ENCODE data around the gene SYNM. TPM values are rescaled to one million over a fixed set of nuclear protein-coding genes. Genes with fewer than 3 reads are reported as not detected.
A peak's percentile ranks its signal among the peaks of the same experiment; 100 is the strongest.

Gene SYNM
- total RNA-seq, 1 donor from 2014 or later: 23.4 TPM

DNA sequence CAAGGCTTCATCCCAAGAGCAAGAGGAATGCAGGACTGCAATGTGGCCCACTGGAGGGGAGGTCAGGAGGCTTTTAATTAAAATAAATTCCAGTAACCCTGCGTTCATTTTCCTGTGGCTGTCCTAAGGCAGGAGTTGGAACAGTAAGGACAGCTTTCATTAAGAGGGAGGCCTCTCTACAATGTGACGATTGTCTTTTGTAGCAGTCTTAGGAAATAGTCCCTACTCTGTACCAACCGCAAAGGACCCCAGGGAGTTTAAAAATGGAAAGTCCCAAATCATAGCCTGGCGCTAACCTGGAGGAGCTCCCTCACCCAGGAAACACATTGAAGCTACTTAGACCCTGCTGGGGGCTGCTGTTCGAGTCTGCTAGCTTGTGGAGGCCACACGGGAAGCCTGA lies 62.8 kb downstream of the SYNM start:
- Mint-ChIP-seq H3K27ac (ENCODE audit: unreplicated experiment) (peak overlapping the region; percentile 51), H3K36me3 (ENCODE audit: low read depth) (peaks cover 13% of the 10 kb centered on the region), H3K4me3 (ENCODE audit: unreplicated experiment) (no peak overlapping the region), H3K27me3 (ENCODE audit: low read depth) (no peaks in the 10 kb centered on the region), H3K4me1 (ENCODE audit: low read depth) (peaks cover 29% of the 10 kb centered on the region), H3K9me3 (ENCODE audit: low read depth) (no peaks in the 10 kb centered on the region)
- TF ChIP-seq, protein P1, sequence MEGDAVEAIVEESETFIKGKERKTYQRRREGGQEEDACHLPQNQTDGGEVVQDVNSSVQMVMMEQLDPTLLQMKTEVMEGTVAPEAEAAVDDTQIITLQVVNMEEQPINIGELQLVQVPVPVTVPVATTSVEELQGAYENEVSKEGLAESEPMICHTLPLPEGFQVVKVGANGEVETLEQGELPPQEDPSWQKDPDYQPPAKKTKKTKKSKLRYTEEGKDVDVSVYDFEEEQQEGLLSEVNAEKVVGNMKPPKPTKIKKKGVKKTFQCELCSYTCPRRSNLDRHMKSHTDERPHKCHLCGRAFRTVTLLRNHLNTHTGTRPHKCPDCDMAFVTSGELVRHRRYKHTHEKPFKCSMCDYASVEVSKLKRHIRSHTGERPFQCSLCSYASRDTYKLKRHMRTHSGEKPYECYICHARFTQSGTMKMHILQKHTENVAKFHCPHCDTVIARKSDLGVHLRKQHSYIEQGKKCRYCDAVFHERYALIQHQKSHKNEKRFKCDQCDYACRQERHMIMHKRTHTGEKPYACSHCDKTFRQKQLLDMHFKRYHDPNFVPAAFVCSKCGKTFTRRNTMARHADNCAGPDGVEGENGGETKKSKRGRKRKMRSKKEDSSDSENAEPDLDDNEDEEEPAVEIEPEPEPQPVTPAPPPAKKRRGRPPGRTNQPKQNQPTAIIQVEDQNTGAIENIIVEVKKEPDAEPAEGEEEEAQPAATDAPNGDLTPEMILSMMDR (IDR thresholded peaks at IDR 0.05): no peak
- DNase-seq (ENCODE audit: low spot score): no peak

- no peak for DNase-seq (ENCODE audit: low spot score)
- peaks cover 31% of the 10 kb centered on the region for H3K4me1 Mint-ChIP-seq (ENCODE audit: low read depth)
- H3K36me3 Mint-ChIP-seq (ENCODE audit: low read depth): peaks cover 10% of the 10 kb centered on the region
- no peaks in the 10 kb centered on the region for H3K27me3 Mint-ChIP-seq (ENCODE audit: low read depth)
- peak overlapping the region; percentile 96 for H3K27ac Mint-ChIP-seq (ENCODE audit: unreplicated experiment)
- peak overlapping the region; percentile 33 for H3K4me3 Mint-ChIP-seq (ENCODE audit: unreplicated experiment)
- TF ChIP-seq, protein P1 (IDR thresholded peaks at IDR 0.05): no peak
- no peaks in the 10 kb centered on the region for H3K9me3 Mint-ChIP-seq (ENCODE audit: low read depth)
Measured at GRCh38 chr15:99168601-99169580, 64.0 kb downstream of the SYNM start.

DNA sequence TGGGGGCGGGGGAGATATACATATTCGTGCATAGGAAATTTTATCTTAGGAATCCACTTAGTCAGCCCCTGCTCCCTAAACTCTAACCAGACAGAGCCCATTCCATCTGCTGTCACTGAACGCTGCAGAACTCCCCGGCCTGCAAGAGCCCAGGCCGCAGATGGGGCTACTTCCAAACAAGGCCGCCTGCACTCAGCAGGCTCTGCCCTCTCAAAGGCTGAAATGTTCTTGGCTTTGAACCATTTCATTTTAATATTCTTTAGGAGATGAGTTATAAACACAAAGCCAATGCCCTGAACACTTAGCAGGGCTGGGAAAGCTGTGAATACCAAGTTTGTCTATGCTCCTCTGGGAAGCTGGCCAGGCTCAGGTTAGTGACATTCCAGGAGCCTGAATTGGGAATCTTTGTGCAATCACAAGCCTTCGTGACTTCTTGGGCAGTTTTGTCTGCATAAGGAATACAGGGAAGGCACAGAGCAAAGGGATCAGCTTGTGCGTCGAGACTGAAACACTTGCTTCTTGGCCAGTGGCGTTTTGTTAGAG lies 65.0 kb downstream of the SYNM start:
- no peak for DNase-seq (ENCODE audit: low spot score)
- TF ChIP-seq, protein P1 (IDR thresholded peaks at IDR 0.05): no peak
- Mint-ChIP-seq H3K36me3 (ENCODE audit: low read depth) (peaks cover 14% of the 10 kb centered on the region), H3K9me3 (ENCODE audit: low read depth) (no peaks in the 10 kb centered on the region), H3K27ac (ENCODE audit: unreplicated experiment) (peak overlapping the region; percentile 96), H3K4me1 (ENCODE audit: low read depth) (peaks cover 31% of the 10 kb centered on the region), H3K27me3 (ENCODE audit: low read depth) (no peaks in the 10 kb centered on the region), H3K4me3 (ENCODE audit: unreplicated experiment) (peak overlapping the region; percentile 33)

GRCh38 chr15:99170476-99171065 lies 65.7 kb downstream of the SYNM start:
- H3K36me3 Mint-ChIP-seq (ENCODE audit: low read depth): peaks cover 14% of the 10 kb centered on the region
- H3K27ac Mint-ChIP-seq (ENCODE audit: unreplicated experiment): peak overlapping the region; percentile 96
- H3K4me3 Mint-ChIP-seq (ENCODE audit: unreplicated experiment): no peak overlapping the region
- peaks cover 31% of the 10 kb centered on the region for H3K4me1 Mint-ChIP-seq (ENCODE audit: low read depth)
- no peaks in the 10 kb centered on the region for H3K27me3 Mint-ChIP-seq (ENCODE audit: low read depth)
- H3K9me3 Mint-ChIP-seq (ENCODE audit: low read depth): no peaks in the 10 kb centered on the region
- TF ChIP-seq, protein P1 (IDR thresholded peaks at IDR 0.05): peak; percentile 60
- no peak for DNase-seq (ENCODE audit: low spot score)

- peaks cover 12% of the 10 kb centered on the region for H3K36me3 Mint-ChIP-seq (ENCODE audit: low read depth)
- TF ChIP-seq, protein P1 (IDR thresholded peaks at IDR 0.05): no peak
- H3K4me1 Mint-ChIP-seq (ENCODE audit: low read depth): peaks cover 34% of the 10 kb centered on the region
- H3K27me3 Mint-ChIP-seq (ENCODE audit: low read depth): no peaks in the 10 kb centered on the region
- DNase-seq (ENCODE audit: low spot score): no peak
- no peak overlapping the region for H3K27ac Mint-ChIP-seq (ENCODE audit: unreplicated experiment)
- no peak overlapping the region for H3K4me3 Mint-ChIP-seq (ENCODE audit: unreplicated experiment)
- no peaks in the 10 kb centered on the region for H3K9me3 Mint-ChIP-seq (ENCODE audit: low read depth)
Measured at GRCh38 chr15:99172171-99172570, 67.3 kb downstream of the SYNM start.
